ENCODE data around the gene CD37.
"Not testable (repeated sequence)": the region's sequence is repeated elsewhere in the genome, so short reads cannot be mapped to it uniquely, and the experiment has no call there.

Gene CD37

GRCh38 chr19:49364083-49364737, 29.0 kb downstream of the CD37 start:
- peaks cover 5% of the 10 kb centered on the region for H3K9me3 ChIP-seq (ENCODE audit: insufficient read depth, low read length)
- no peaks in the 10 kb centered on the region for H3K79me2 ChIP-seq (ENCODE audit: low read length)
- H3K36me3 ChIP-seq (replicated peaks; ENCODE audit: low read depth, low read length): no peaks in the 10 kb centered on the region
- no peak overlapping the region; the same call in 1 of the 2 replicates for H3K4me2 ChIP-seq (ENCODE audit: low read length)
- no peak overlapping the region for H3K9ac ChIP-seq (ENCODE audit: low read length)
- no peak overlapping the region for H3K4me3 ChIP-seq (ENCODE audit: low read length)
- no peaks in the 10 kb centered on the region for H4K20me1 ChIP-seq (ENCODE audit: insufficient read depth, low read length)
- no peak overlapping the region for H3K27ac ChIP-seq (ENCODE audit: low read length)
- H2AFZ ChIP-seq (ENCODE audit: low read depth, low read length): no peak overlapping the region
- H3K27me3 ChIP-seq (ENCODE audit: low read depth, low read length): no peaks in the 10 kb centered on the region
- TF ChIP-seq EZH2phosphoT487 (IDR thresholded peaks at IDR 0.05; ENCODE audit: low read depth) (no peak), CTCF (IDR thresholded peaks at IDR 0.05; ENCODE audit: low read depth, low read length) (no peak)
- H3K4me1 ChIP-seq (ENCODE audit: low read length): peaks cover 40% of the 10 kb centered on the region

GRCh38 chr19:49366110-49366509, 30.9 kb downstream of the CD37 start:
- Histone ChIP-seq H3K79me2 (ENCODE audit: low read length) (no peaks in the 10 kb centered on the region), H3K4me2 (ENCODE audit: low read length) (no peak overlapping the region), H3K9me3 (ENCODE audit: insufficient read depth, low read length) (peaks cover 17% of the 10 kb centered on the region), H3K4me1 (ENCODE audit: low read length) (peaks cover 22% of the 10 kb centered on the region), H3K27me3 (ENCODE audit: low read depth, low read length) (no peaks in the 10 kb centered on the region), H4K20me1 (ENCODE audit: insufficient read depth, low read length) (no peaks in the 10 kb centered on the region), H2AFZ (ENCODE audit: low read depth, low read length) (no peak overlapping the region), H3K9ac (ENCODE audit: low read length) (no peak overlapping the region), H3K36me3 (replicated peaks; ENCODE audit: low read depth, low read length) (peaks cover 15% of the 10 kb centered on the region), H3K27ac (ENCODE audit: low read length) (no peak overlapping the region), H3K4me3 (ENCODE audit: low read length) (no peak overlapping the region)
- TF ChIP-seq EZH2phosphoT487 (IDR thresholded peaks at IDR 0.05; ENCODE audit: low read depth) (no peak), CTCF (IDR thresholded peaks at IDR 0.05; ENCODE audit: low read depth, low read length) (no peak)

GRCh38 chr19:49368711-49369358, 33.6 kb downstream of the CD37 start:
- H3K27ac ChIP-seq (ENCODE audit: low read length): no peak overlapping the region
- H3K4me3 ChIP-seq (ENCODE audit: low read length): no peak overlapping the region
- TF ChIP-seq EZH2phosphoT487 (IDR thresholded peaks at IDR 0.05; ENCODE audit: low read depth): no peak
- no peak for TF ChIP-seq CTCF (IDR thresholded peaks at IDR 0.05; ENCODE audit: low read depth, low read length)
- no peak overlapping the region for H3K4me2 ChIP-seq (ENCODE audit: low read length)
- peaks cover 10% of the 10 kb centered on the region for H3K4me1 ChIP-seq (ENCODE audit: low read length)
- no peak overlapping the region for H3K9ac ChIP-seq (ENCODE audit: low read length)
- H4K20me1 ChIP-seq (ENCODE audit: insufficient read depth, low read length): no peaks in the 10 kb centered on the region
- H3K36me3 ChIP-seq (replicated peaks; ENCODE audit: low read depth, low read length): peaks cover 15% of the 10 kb centered on the region
- no peak overlapping the region for H2AFZ ChIP-seq (ENCODE audit: low read depth, low read length)
- H3K27me3 ChIP-seq (ENCODE audit: low read depth, low read length): 0 out of 2 replicates have a peak, but pooled peaks cover 4% of the 10 kb centered on the region
- H3K79me2 ChIP-seq (ENCODE audit: low read length): no peaks in the 10 kb centered on the region
- peaks cover 17% of the 10 kb centered on the region for H3K9me3 ChIP-seq (ENCODE audit: insufficient read depth, low read length)

- no peak overlapping the region for H3K4me3 ChIP-seq (ENCODE audit: low read length)
- H3K9ac ChIP-seq (ENCODE audit: low read length): no peak overlapping the region
- peaks cover 4% of the 10 kb centered on the region; the same call in 1 of the 2 replicates for H3K27me3 ChIP-seq (ENCODE audit: low read depth, low read length)
These were observed 36.0 kb downstream of the CD37 start for GRCh38 chr19:49371184-49371583.

GRCh38 chr19:49373174-49373573, 38.0 kb downstream of the CD37 start:
- H3K9ac ChIP-seq (ENCODE audit: low read length); H3K4me3 ChIP-seq (ENCODE audit: low read length); H2AFZ ChIP-seq (ENCODE audit: low read depth, low read length); H3K4me2 ChIP-seq (ENCODE audit: low read length); H3K4me1 ChIP-seq (ENCODE audit: low read length); H4K20me1 ChIP-seq (ENCODE audit: insufficient read depth, low read length); H3K79me2 ChIP-seq (ENCODE audit: low read length); H3K27ac ChIP-seq (ENCODE audit: low read length); H3K27me3 ChIP-seq (ENCODE audit: low read depth, low read length): not testable (repeated sequence)
- H3K9me3 ChIP-seq (ENCODE audit: insufficient read depth, low read length): peaks cover 17% of the 10 kb centered on the region
- peaks cover 15% of the 10 kb centered on the region for H3K36me3 ChIP-seq (replicated peaks; ENCODE audit: low read depth, low read length)

More at GRCh38 chr19:49371184-49371583, 36.0 kb downstream of the CD37 start:
- H4K20me1 ChIP-seq (ENCODE audit: insufficient read depth, low read length): no peaks in the 10 kb centered on the region
- H2AFZ ChIP-seq (ENCODE audit: low read depth, low read length): no peak overlapping the region
- no peak overlapping the region for H3K27ac ChIP-seq (ENCODE audit: low read length)
- no peak overlapping the region for H3K4me2 ChIP-seq (ENCODE audit: low read length)
- no peak for TF ChIP-seq CTCF (IDR thresholded peaks at IDR 0.05; ENCODE audit: low read depth, low read length)
- no peak for TF ChIP-seq EZH2phosphoT487 (IDR thresholded peaks at IDR 0.05; ENCODE audit: low read depth)
- H3K79me2 ChIP-seq (ENCODE audit: low read length): no peaks in the 10 kb centered on the region
- H3K9me3 ChIP-seq (ENCODE audit: insufficient read depth, low read length): peaks cover 17% of the 10 kb centered on the region
- peaks cover 15% of the 10 kb centered on the region for H3K36me3 ChIP-seq (replicated peaks; ENCODE audit: low read depth, low read length)
- peaks cover 3% of the 10 kb centered on the region for H3K4me1 ChIP-seq (ENCODE audit: low read length)

Measured in OCI-LY3 (cell line).